ENCODE measurements around the gene CACNA2D3. TPM values are rescaled to one million over a fixed set of nuclear protein-coding genes. Genes with fewer than 3 reads are reported as not detected.

Gene CACNA2D3
- polyA plus RNA-seq, 2 of the 4 experiments (the other 2 are of a cell fraction): 0.04 to 0.05 TPM

DNA sequence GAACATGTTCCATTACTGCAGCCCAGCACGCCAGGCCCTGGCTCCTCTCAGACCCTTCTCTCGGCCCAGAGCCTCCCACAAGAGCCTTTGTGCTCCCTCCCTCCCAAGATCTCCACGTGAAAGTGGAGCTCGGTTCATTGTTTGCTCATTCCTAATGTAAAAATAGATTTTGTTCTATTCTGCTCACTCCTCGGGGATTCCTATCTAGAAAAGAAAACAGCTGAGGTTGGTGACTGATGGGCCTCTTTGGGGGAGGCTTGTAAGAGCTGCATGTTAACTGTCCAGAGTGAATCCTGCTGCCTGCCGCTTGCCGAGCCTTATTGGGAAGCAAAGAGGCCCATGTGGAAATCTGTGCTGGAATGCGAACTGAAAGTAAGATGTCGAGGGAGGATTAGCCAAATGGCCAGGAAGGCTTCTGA, 538.4 kb downstream of the CACNA2D3 start:
- no peak for TF ChIP-seq KDM1A (IDR thresholded peaks at IDR 0.05; ENCODE audit: low read depth)
- no peak for TF ChIP-seq PHF8 (IDR thresholded peaks at IDR 0.05; ENCODE audit: borderline replicate concordance, low read depth)
- no peak for TF ChIP-seq SREBF2 (IDR thresholded peaks at IDR 0.05)
- no peak for TF ChIP-seq NPAS2 (CRISPR knock-in tag; IDR thresholded peaks at IDR 0.05; ENCODE audit: borderline replicate concordance)
- no peak for TF ChIP-seq JUNB (IDR thresholded peaks at IDR 0.05)
- H3K9me3 ChIP-seq: no peaks in the 10 kb centered on the region
- no peak overlapping the region for H3K4me2 ChIP-seq
- ATAC-seq: no peak
- no peaks in the 10 kb centered on the region for H3K4me1 ChIP-seq
- 16% methylated on average over 9 of the region's 9 CpGs for WGBS (ENCODE audit: missing lambda C conversion rate)
- DNase-seq (ENCODE audit: low read depth in 1 of 2, low spot score in 1 of 2): no peak
- no peak overlapping the region for H3K27ac ChIP-seq
- POLR2A ChIA-PET: no interaction called here
- FAIRE-seq: no peak
- H3K4me3 ChIP-seq: no peak overlapping the region
- CTCF ChIA-PET: no interaction called here

DNA sequence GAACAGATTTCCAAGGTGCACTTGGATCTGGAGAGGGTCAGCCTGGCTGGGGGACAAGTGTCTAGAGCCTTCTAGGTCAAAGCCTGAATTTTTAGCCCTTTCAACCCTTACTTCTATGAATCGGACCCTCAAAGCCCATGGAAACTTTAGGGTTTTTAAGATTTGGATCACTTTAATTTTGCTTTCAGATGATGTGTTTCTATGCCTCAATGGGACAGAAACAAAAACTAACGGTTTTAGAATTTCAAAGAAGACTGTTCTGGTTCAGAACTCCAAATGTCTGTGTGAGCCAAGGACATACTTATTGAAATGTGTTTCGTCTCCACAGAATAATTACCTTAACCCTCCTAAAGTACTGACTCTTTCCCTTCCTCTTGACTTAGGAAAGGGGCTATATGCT, 538.8 kb downstream of the CACNA2D3 start:
- Histone ChIP-seq H3K4me3 (no peak overlapping the region), H3K27ac (no peak overlapping the region), H3K9me3 (no peaks in the 10 kb centered on the region), H3K4me2 (no peak overlapping the region), H3K4me1 (no peaks in the 10 kb centered on the region)
- 5% methylated on average over 3 of the region's 3 CpGs for WGBS (ENCODE audit: missing lambda C conversion rate)
- TF ChIP-seq, protein P1, sequence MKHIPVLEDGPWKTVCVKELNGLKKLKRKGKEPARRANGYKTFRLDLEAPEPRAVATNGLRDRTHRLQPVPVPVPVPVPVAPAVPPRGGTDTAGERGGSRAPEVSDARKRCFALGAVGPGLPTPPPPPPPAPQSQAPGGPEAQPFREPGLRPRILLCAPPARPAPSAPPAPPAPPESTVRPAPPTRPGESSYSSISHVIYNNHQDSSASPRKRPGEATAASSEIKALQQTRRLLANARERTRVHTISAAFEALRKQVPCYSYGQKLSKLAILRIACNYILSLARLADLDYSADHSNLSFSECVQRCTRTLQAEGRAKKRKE (CRISPR knock-in tag; IDR thresholded peaks at IDR 0.05; ENCODE audit: low read depth): no peak
- no peak for TF ChIP-seq RFX5 (IDR thresholded peaks at IDR 0.05)
- TF ChIP-seq FOXS1 (CRISPR knock-in tag; IDR thresholded peaks at IDR 0.05): no peak
- no peak for TF ChIP-seq NR3C1 (IDR thresholded peaks at IDR 0.05)
- TF ChIP-seq EHF (CRISPR knock-in tag; IDR thresholded peaks at IDR 0.05): no peak
- TF ChIP-seq CBX8 (IDR thresholded peaks at IDR 0.05): no peak
- TF ChIP-seq ESRRA (IDR thresholded peaks at IDR 0.05; ENCODE audit: borderline replicate concordance, low read length): no peak
- no peak for TF ChIP-seq HOXB13 (CRISPR knock-in tag; IDR thresholded peaks at IDR 0.05; ENCODE audit: low read depth)
- no peak for TF ChIP-seq POLR2AphosphoS2 (conservative IDR thresholded peaks at IDR 0.05; ENCODE audit: low read length)
- no peak for TF ChIP-seq FOSL2 (IDR thresholded peaks at IDR 0.05)
- TF ChIP-seq FOSL2 (CRISPR knock-in tag; IDR thresholded peaks at IDR 0.05): no peak
- TF ChIP-seq TP53 (CRISPR knock-in tag; IDR thresholded peaks at IDR 0.05): no peak
- no peak for TF ChIP-seq SMC3 (IDR thresholded peaks at IDR 0.05)
- TF ChIP-seq KDM5A (IDR thresholded peaks at IDR 0.05): no peak
- no peak for TF ChIP-seq CEBPB (IDR thresholded peaks at IDR 0.05)
- TF ChIP-seq RARB (CRISPR knock-in tag; IDR thresholded peaks at IDR 0.05): no peak
- no peak for TF ChIP-seq MAZ (IDR thresholded peaks at IDR 0.05; ENCODE audit: borderline replicate concordance, low read depth, low read length)
- TF ChIP-seq, protein P2, sequence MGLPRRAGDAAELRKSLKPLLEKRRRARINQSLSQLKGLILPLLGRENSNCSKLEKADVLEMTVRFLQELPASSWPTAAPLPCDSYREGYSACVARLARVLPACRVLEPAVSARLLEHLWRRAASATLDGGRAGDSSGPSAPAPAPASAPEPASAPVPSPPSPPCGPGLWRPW (IDR thresholded peaks at IDR 0.05): no peak
- no peak for TF ChIP-seq JUNB (IDR thresholded peaks at IDR 0.05)
- TF ChIP-seq, protein P3, sequence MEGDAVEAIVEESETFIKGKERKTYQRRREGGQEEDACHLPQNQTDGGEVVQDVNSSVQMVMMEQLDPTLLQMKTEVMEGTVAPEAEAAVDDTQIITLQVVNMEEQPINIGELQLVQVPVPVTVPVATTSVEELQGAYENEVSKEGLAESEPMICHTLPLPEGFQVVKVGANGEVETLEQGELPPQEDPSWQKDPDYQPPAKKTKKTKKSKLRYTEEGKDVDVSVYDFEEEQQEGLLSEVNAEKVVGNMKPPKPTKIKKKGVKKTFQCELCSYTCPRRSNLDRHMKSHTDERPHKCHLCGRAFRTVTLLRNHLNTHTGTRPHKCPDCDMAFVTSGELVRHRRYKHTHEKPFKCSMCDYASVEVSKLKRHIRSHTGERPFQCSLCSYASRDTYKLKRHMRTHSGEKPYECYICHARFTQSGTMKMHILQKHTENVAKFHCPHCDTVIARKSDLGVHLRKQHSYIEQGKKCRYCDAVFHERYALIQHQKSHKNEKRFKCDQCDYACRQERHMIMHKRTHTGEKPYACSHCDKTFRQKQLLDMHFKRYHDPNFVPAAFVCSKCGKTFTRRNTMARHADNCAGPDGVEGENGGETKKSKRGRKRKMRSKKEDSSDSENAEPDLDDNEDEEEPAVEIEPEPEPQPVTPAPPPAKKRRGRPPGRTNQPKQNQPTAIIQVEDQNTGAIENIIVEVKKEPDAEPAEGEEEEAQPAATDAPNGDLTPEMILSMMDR (IDR thresholded peaks at IDR 0.05): no peak
- no peak for TF ChIP-seq RAD21 (conservative IDR thresholded peaks at IDR 0.05 in 1 of 2, IDR thresholded peaks at IDR 0.05 in 1 of 2)
- FAIRE-seq (no peak), ATAC-seq (no peak), DNase-seq (ENCODE audit: low read depth in 1 of 2, low spot score in 1 of 2) (no peak)
- POLR2A ChIA-PET: no interaction called here
- CTCF ChIA-PET: no interaction called here

All from A549 (cell line).